HG02852 (cell line): ENCODE results near the gene TMEM164.
"Not testable (repeated sequence)": the region's sequence is repeated elsewhere in the genome, so short reads cannot be mapped to it uniquely, and the experiment has no call there.

Experiments
- ATAC-seq: cut with Tn5 transposase; IDR thresholded peaks from one replicate; pipeline ENCODE4 v1.9.1; 2021; ENCODE audit warnings: mild to moderate bottlenecking, moderate library complexity; ENCODE audit not compliant: unreplicated experiment

TMEM164 gene

DNA sequence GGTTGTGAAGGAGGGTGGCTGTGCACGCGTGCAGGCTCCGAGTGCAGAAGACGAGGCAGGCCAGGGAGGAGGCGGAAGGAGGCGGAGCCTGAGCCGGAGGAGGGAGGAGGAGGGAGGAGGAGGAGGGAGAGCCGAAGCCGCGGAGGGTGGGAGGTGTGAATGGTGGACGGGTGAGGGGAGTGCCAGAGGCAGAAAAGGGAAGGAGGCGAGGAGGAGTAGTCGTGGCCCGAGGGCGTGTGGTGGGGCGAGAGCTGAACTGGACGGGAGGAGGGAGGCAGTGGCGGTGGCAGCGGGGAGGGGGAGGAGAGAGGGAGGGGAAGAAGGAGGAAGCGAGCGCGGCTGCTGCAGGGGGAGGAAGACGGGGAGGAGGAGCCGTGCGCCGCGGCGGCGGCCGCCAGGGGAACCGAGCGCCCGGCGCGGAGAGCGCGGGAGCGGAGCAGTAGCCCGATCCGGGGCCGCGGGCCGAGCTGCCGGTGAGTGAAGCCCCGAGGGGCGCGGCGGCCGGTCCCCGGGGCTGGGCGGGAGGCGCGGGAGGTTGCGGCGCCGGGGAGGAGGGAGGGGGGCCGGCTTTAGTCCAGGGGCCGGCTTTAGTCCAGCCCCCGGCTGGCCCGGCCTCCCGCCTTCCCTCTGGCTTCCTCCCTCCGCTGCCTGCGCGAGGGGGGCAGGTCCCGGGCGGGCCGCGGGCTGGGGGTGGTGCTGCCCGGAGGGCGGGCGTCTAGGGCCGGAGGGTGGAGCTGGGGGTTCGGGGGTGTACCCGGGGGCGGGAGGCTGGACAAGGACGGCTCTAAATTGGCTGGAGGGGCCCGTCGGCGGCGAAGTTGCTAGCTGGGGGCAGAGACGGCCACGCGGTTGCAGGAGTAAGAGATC is at the start of gene TMEM164:
Gene TMEM164, plus strand, starts transcription at position 815 of the 867 bp plus-strand sequence. CDS start 661 bp downstream, outside the sequence.
- peak; percentile 78 for ATAC-seq

GRCh38 chrX:109954333-109954732 is 48.6 kb upstream of the TMEM164 start:
- ATAC-seq: no peak

- ATAC-seq: no peak
Observed at GRCh38 chrX:109954955-109955354, 48.0 kb upstream of the TMEM164 start.

GRCh38 chrX:109958266-109958665 is 44.6 kb upstream of the TMEM164 start:
- no peak for ATAC-seq

DNA sequence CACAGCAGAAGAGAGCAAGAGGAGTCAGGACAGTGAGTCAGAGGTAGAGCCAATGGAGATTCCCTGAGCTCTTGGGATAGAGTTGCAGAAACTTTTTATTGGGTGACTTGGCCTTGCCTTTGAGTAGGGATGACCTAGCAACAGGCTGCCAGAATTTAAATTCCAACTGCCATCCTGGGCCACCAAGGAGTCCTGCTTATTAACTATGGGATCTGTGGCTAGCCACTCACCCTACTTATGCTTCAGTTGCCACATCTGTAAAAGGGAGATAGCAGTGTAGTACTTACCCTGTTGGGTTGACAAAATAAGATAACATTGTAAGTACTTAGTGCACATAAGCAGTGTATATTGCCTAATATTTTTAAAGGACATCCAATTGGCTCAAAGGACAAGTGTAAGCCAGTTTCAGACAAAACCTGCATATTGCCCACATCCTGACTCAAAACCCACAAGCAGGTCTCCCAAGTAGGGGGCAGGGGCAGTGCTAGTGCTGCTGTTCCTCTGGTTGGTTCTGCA is 43.5 kb upstream of the TMEM164 start:
- no peak for ATAC-seq

- ATAC-seq: no peak
Observed at GRCh38 chrX:109964390-109964789, 38.5 kb upstream of the TMEM164 start.

- no peak for ATAC-seq
Observed at GRCh38 chrX:109966246-109966645, 36.7 kb upstream of the TMEM164 start.

GRCh38 chrX:109967156-109967555 is 35.8 kb upstream of the TMEM164 start:
- no peak for ATAC-seq

- not testable (repeated sequence) for ATAC-seq
Observed at GRCh38 chrX:109970841-109971240, 32.1 kb upstream of the TMEM164 start.

- ATAC-seq: no peak
Observed at GRCh38 chrX:109974906-109975655, 27.8 kb upstream of the TMEM164 start.

DNA sequence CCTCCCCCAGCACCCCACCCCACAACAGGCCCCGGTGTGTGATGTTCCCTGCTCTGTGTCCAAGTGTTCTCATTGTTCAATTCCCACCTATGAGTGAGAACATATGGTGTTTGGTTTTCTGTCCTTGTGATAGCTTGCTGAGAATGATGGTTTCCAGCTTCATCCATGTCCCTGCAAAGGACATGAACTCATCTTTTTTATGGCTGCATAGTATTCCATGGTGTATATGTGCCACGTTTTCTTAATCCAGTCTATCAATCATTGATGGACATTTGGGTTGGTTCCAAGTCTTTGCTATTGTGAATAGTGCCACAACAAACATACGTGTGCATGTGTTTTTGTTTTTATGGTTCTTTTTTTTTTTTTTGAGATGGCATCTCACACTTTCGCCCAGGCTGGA is 17.7 kb upstream of the TMEM164 start:
- not testable (repeated sequence) for ATAC-seq

GRCh38 chrX:109987884-109988283 is 15.0 kb upstream of the TMEM164 start:
- no peak for ATAC-seq

- no peak for ATAC-seq
Observed at GRCh38 chrX:109990582-109991276, 12.2 kb upstream of the TMEM164 start.

DNA sequence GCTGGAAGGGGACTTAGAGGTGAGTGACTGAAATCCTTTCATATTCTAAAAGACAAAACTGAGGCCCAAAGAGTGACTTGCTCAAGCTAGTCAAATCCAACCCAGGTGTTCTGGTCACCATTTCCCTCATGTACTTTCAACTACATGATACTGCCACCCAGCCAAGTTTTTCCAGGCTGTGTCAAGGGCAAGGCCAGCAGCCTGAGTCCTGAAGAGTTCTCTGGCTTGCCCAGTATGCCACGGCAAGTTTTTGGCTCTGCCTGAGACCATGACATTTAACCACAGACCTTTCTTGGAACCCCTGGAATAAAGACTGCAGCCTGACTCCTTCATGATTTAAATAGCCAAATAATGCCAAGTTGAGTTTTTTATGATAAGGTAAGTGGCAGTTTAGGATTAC is 10.7 kb upstream of the TMEM164 start:
- ATAC-seq: no peak

DNA sequence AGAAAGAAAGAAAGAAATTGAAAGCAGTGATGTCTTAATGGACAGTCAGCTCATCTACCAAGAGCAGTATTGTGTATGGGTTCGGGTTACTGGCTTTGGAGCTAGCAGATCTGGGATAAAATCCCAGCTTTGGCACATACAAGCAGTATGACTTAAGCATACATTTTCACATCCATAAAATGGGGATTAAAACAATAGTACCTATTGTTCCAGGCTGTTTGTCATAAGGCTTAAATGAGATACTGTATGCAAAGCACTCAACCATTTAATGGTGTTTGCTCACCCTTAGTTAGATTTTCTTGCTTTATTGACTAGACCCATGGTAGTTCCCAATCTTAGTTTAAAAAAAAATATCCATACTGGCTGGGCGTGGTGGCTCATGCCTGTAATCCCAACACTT is 7.8 kb upstream of the TMEM164 start:
- ATAC-seq: no peak

DNA sequence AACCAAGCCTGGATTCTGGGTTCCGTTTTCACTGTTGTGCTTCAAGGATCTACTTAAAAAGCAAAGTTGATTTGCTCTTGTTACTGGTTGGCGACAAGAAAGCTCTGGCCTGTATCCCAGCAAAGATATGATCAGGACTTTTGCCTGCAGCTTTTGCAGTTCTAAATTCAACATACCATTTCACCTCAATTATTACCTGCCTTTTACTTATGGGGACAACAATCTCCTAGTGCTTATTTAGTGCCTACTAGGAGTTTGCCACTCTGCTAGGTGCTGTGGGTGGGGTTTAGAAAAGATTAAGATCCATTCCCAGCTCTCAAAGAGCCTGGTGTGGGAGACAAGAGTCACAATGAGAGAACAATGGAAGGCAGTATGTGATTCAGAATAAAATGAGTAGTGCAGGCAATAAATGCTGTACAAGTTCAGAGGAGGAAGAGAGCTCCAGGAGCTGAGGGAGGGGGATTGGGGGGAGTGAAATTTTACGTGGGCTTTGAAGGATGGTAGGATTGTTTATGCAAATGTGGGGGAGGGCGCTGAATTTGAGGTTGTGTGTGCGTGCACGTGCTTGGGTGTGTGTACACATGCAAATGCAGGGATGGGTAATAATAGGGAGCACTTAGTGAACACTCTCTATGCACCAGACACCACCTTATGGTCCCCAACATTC is 5.0 kb upstream of the TMEM164 start:
- ATAC-seq: no peak

DNA sequence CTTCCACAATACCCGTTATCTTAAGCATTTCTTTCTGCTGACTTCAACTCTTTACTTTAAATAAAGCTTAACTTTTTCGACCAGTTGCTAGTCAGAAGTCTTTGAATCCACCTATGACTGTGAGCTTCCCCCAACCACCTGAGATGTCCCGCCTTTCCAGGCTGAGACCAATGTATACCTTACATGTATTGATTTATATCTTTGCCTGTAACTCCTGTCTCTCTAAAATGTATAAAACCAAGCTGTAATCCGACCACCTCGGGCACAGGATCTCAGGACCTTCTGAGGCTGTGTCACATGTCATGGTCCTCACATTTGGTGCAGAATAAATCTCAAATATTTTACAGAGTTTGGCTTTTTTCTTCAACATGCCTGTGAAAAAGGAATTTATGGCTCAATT is 2.9 kb upstream of the TMEM164 start:
- ATAC-seq: no peak

DNA sequence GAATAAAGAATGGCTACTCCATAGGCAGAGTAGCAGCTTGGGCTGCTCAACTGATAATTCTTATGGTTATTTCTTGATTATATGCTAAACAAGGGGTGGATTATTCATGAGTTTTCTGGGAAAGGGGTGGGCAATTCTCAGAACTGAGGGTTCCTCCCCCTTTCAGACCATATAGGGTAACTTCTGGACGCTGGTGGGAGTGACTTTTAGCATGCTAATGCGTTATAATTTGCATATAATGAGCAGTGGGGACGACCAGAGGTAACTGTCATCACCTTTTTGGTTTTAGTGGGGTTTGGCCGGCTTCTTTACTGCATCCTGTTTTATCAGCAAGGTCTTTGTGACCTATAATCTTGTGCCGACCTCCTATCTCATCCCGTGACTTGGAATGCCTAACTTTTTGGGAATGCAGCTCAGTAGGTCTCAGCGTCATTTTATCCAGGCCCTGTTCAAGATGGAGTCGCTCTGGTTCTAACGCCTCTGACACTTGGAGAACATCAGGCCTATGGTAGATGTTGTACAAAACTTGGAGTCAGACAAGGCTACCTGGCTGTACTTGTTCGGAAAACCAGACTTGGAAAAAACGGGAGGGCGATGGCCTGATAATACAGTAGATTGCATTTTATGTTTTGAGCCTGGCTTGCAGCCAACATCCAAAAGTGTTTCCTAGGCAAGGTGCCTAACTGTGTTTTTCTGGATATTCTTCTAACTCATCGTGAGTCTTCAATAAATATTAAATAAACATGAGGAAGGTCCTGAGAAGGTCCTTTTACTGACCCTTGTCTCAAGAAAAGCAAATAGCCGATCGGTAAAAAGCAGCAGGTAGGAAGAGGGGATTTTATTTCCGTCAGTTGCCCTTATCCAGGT is 1.8 kb upstream of the TMEM164 start:
- no peak for ATAC-seq

DNA sequence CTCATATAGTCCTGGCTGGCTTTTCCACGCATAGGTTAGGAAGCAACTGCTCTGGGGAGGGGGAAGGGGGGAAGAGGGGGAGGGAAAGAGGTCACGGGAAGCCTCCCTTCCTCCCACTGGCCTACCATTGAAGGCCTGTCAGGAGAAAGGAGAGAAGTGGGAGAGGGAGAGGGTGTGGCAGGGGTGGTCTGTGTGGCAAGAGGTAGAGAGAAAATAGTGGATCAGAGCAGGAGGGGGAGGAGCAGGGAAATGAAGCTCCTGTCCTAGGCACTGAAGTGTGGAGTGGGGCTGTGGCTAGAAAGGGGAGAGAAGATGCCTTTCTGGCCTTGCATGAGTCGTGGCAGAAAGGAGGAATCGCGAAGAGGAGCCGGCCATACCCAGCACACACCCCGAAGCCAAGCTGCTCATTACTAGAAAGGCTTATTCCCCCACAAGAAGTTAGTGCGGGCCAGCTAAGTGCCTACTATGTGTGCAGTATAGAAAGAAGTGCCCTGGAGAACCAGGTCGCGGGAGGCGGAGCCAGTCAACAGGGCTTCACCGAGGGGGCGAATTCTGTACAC is 1.1 kb upstream of the TMEM164 start:
- no peak for ATAC-seq
